CD14-positive monocyte (primary cell): ENCODE results near the gene ACTRT3. TPM values are rescaled to one million over a fixed set of nuclear protein-coding genes. Genes with fewer than 3 reads are reported as not detected.

Experiments
- DNase-seq, 3 donors: peaks; one replicate each; pipeline ENCODE4 v3.0.0-alpha.2; 2011 to 2022
- H2AFZ ChIP-seq: 2 replicates; pipeline ENCODE4 v1.6.0; 2012; ENCODE audit warnings: mild to moderate bottlenecking, low read depth, low read length, inconsistent platforms; ENCODE audit not compliant: insufficient read depth, poor library complexity, severe bottlenecking
- H3K27ac ChIP-seq, 2 donors: 1 replicate in 1 of 2; 2 replicates in 1 of 2; pipeline ENCODE4 v1.5.1; 2012 to 2013; ENCODE audit warnings: low read length in 2 of 2, control low read depth in 1 of 2, inconsistent platforms in 1 of 2, low read depth in 1 of 2, mild to moderate bottlenecking in 1 of 2
- H3K27me3 ChIP-seq, 2 donors: one replicate each; pipeline versions ENCODE4 v1.6.0 to v1.6.1; 2011 to 2013; ENCODE audit warnings: low read length in 2 of 2; ENCODE audit not compliant: control insufficient read depth in 2 of 2, insufficient read depth in 2 of 2
- H3K36me3 ChIP-seq, 2 donors: replicated peaks in 1 of 2; 1 replicate in 1 of 2; 2 replicates in 1 of 2; pipeline versions ENCODE4 v1.5.1 to v1.6.1; 2012 to 2013; ENCODE audit warnings: low read length in 2 of 2, control low read depth in 1 of 2, inconsistent platforms in 1 of 2, mild to moderate bottlenecking in 1 of 2; ENCODE audit not compliant: insufficient read depth in 2 of 2, control insufficient read depth in 1 of 2
- H3K4me1 ChIP-seq, 2 donors: 1 replicate in 1 of 2; 2 replicates in 1 of 2; pipeline versions ENCODE4 v1.5.1 to v1.6.1; 2012 to 2013; ENCODE audit warnings: low read length in 2 of 2, control low read depth in 1 of 2, inconsistent platforms in 1 of 2, mild to moderate bottlenecking in 1 of 2, moderate library complexity in 1 of 2; ENCODE audit not compliant: insufficient read depth in 2 of 2, control insufficient read depth in 1 of 2
- H3K4me2 ChIP-seq: replicated peaks from 2 replicates; pipeline ENCODE3; 2012; ENCODE audit warnings: low read length, moderate library complexity, mild to moderate bottlenecking; ENCODE audit not compliant: poor library complexity, severe bottlenecking; ENCODE audit errors: extremely low read depth
- H3K4me3 ChIP-seq, 3 experiments: fragments of 200-600 bp in 1 of 3; sonication (generic) in 1 of 3; replicated peaks in 1 of 3; 1 replicate in 2 of 3; 2 replicates in 1 of 3; pipeline ENCODE4 v1.5.1; 2011 to 2013; ENCODE audit warnings: low read length in 3 of 3, mild to moderate bottlenecking in 3 of 3, control low read depth in 2 of 3, low read depth in 2 of 3, inconsistent platforms in 1 of 3, moderate library complexity in 1 of 3
- H3K79me2 ChIP-seq: 2 replicates; pipeline ENCODE4 v1.6.0; 2012; ENCODE audit warnings: mild to moderate bottlenecking, control low read depth, inconsistent platforms, low read length, moderate library complexity; ENCODE audit not compliant: insufficient read depth
- H3K9ac ChIP-seq: 2 replicates; pipeline ENCODE4 v1.6.0; 2017; ENCODE audit warnings: low read length, mild to moderate bottlenecking; ENCODE audit not compliant: insufficient read depth, poor library complexity, severe bottlenecking
- H3K9me3 ChIP-seq, 2 donors: replicated peaks in 1 of 2; 1 replicate in 1 of 2; 2 replicates in 1 of 2; pipeline versions ENCODE4 v1.5.1 to v1.6.1; 2012 to 2013; ENCODE audit warnings: low read length in 2 of 2, control low read depth in 1 of 2; ENCODE audit not compliant: control insufficient read depth in 1 of 2, insufficient read depth in 1 of 2
- H4K20me1 ChIP-seq: 2 replicates; pipeline ENCODE4 v1.6.0; 2012; ENCODE audit warnings: mild to moderate bottlenecking, low read length, control low read depth, moderate library complexity; ENCODE audit not compliant: insufficient read depth
- H3K27ac Mint-ChIP-seq, 7 donors: one replicate each; pipeline ENCODE4 v1.8.0; 2020; ENCODE audit warnings: mild to moderate bottlenecking in 7 of 7, mixed read lengths in 7 of 7, moderate library complexity in 6 of 7, inconsistent platforms in 2 of 7
- H3K27me3 Mint-ChIP-seq, 3 donors: one replicate each; pipeline ENCODE4 v1.8.0; 2021 to 2022; ENCODE audit warnings: low read depth in 3 of 3, mild to moderate bottlenecking in 3 of 3, mixed read lengths in 3 of 3, moderate library complexity in 3 of 3, inconsistent platforms in 1 of 3
- H3K36me3 Mint-ChIP-seq, 2 donors: one replicate each; pipeline ENCODE4 v1.8.0; 2020; ENCODE audit warnings: mixed read lengths in 2 of 2, inconsistent platforms in 1 of 2, mild to moderate bottlenecking in 1 of 2
- H3K4me1 Mint-ChIP-seq: one replicate; pipeline ENCODE4 v1.8.0; 2020; ENCODE audit warnings: mild to moderate bottlenecking, mixed read lengths
- H3K4me3 Mint-ChIP-seq, 2 donors: one replicate each; pipeline ENCODE4 v1.8.0; 2020; ENCODE audit warnings: mild to moderate bottlenecking in 2 of 2, mixed read lengths in 2 of 2, moderate library complexity in 1 of 2
- H3K9me3 Mint-ChIP-seq, 7 donors: one replicate each; pipeline ENCODE4 v1.8.0; 2020 to 2022; ENCODE audit warnings: mixed read lengths in 7 of 7, mild to moderate bottlenecking in 6 of 7, moderate library complexity in 6 of 7, inconsistent platforms in 2 of 7
- WGBS: methylation state at CpG from one replicate; pipeline ENCODE4 v1.1.5; 2013; ENCODE audit warnings: missing lambda C conversion rate; ENCODE audit not compliant: insufficient coverage; 5-methylcytosine and 5-hydroxymethylcytosine counted together
- intact Hi-C, 2 donors: fragments of 100-400 bp; cut with micrococcal nuclease; formaldehyde crosslinking; loops; one replicate each; pipeline versions ENCODE4 v1.15.0 to v1.15.1; 2023
- polyA plus RNA-seq, 3 donors: library from polyadenylated mRNA; depleted of rRNA in 1 of 3; unstranded in 2 of 3; stranded (reverse) in 1 of 3; fragments of 300-500 nt in 2 of 3; fragments of >200 nt in 1 of 3; fragmentation: Illumina TruSeq in 2 of 3; gene quantifications; 1 replicate in 2 of 3; 2 replicates in 1 of 3; pipeline ENCODE4 v1.2.3, GENCODE V29; 2012 to 2021
- TF ChIP-seq, protein P1 (sequence below): fragments of 200-600 bp; IDR thresholded peaks from one replicate; pipeline ENCODE4 v1.8.0; 2022; ENCODE audit warnings: antibody characterized with exemption, mild to moderate bottlenecking

Gene ACTRT3
- polyA plus RNA-seq, 3 donors = 0.03 to 0.08 TPM; not detected in 1

DNA sequence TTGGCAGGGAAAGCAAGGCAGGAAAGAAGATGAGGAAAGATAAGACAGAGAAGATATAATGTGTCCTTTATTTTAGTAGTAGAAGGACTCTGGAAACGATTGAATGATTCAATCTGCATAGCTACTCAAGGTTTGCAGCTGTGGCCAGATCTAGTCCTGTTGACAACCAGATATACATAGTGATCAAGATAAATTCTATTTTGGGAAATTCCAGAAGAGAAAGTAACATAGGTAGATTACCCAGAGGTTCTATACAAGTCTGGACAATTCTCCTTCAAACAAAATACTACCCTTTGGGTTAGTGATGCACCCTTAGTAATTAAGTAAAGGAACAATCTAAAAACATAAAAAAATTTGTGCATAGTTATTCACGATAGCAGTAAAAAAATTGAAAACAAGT is 13.9 kb downstream of the ACTRT3 start:
- TF ChIP-seq, protein P1, sequence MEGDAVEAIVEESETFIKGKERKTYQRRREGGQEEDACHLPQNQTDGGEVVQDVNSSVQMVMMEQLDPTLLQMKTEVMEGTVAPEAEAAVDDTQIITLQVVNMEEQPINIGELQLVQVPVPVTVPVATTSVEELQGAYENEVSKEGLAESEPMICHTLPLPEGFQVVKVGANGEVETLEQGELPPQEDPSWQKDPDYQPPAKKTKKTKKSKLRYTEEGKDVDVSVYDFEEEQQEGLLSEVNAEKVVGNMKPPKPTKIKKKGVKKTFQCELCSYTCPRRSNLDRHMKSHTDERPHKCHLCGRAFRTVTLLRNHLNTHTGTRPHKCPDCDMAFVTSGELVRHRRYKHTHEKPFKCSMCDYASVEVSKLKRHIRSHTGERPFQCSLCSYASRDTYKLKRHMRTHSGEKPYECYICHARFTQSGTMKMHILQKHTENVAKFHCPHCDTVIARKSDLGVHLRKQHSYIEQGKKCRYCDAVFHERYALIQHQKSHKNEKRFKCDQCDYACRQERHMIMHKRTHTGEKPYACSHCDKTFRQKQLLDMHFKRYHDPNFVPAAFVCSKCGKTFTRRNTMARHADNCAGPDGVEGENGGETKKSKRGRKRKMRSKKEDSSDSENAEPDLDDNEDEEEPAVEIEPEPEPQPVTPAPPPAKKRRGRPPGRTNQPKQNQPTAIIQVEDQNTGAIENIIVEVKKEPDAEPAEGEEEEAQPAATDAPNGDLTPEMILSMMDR = no peak
- H3K9me3 ChIP-seq = no peaks in the 10 kb centered on the region
- Mint-ChIP-seq H3K27me3 (peaks cover 4 to 11% (median 7%) of the 10 kb centered on the region in 3 donors), H3K9me3 (peaks cover 0 to 4% (median 0%) of the 10 kb centered on the region in 7 donors), H3K4me3 (no peak overlapping the region), H3K36me3 (no peaks in the 10 kb centered on the region), H3K4me1 (peaks cover 5% of the 10 kb centered on the region), H3K27ac (no peak overlapping the region)
- no CpG with 5 or more reads among the region's 2 CpGs for WGBS
- H3K4me2 ChIP-seq = no peak overlapping the region
- no peaks in the 10 kb centered on the region for H4K20me1 ChIP-seq
- no peak for DNase-seq
- H3K79me2 ChIP-seq = no peaks in the 10 kb centered on the region
- no peak overlapping the region for H3K27ac ChIP-seq
- H3K36me3 ChIP-seq = no peaks in the 10 kb centered on the region
- H3K27me3 ChIP-seq = no peaks in the 10 kb centered on the region
- H2AFZ ChIP-seq = no peak overlapping the region
- H3K4me1 ChIP-seq = no peaks in the 10 kb centered on the region
- H3K4me3 ChIP-seq = no peak overlapping the region
- intact Hi-C loops = no loop called here
- no peak overlapping the region for H3K9ac ChIP-seq

DNA sequence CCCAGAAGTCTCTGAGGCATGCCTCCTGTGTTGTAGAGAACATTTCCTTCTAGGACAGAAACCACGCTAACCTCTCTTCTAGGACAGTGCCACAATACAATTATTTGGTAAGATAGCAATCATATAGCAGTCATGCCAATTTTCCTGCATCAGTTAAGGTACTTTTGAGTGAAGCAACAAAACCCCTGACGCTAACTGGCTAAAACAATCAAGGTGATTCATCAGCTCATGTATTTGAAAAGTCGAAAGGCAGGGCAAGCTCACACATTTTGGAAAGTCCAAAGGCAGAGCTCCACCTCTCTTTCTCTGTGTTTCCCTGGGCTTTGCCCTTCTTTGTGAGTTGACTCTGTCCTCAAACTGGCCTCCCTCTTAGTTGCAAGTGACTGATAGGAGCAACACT is 14.7 kb downstream of the ACTRT3 start:
- H3K4me1 Mint-ChIP-seq = peaks cover 5% of the 10 kb centered on the region
- no peaks in the 10 kb centered on the region for H3K4me1 ChIP-seq
- H3K27me3 ChIP-seq = no peaks in the 10 kb centered on the region
- H3K4me2 ChIP-seq = no peak overlapping the region
- WGBS = 100% methylated on average over 2 of the region's 3 CpGs
- no peak for DNase-seq
- no peak overlapping the region for H3K27ac Mint-ChIP-seq
- no peak overlapping the region for H3K4me3 ChIP-seq
- TF ChIP-seq, protein P1 = no peak
- no peak overlapping the region for H3K4me3 Mint-ChIP-seq
- intact Hi-C loops = no loop called here
- no peaks in the 10 kb centered on the region for H3K36me3 Mint-ChIP-seq
- no peak overlapping the region for H3K9ac ChIP-seq
- no peaks in the 10 kb centered on the region for H3K79me2 ChIP-seq
- H3K36me3 ChIP-seq = no peaks in the 10 kb centered on the region
- no peaks in the 10 kb centered on the region for H3K9me3 ChIP-seq
- H3K9me3 Mint-ChIP-seq = peaks cover 0 to 4% (median 0%) of the 10 kb centered on the region in 7 donors
- H4K20me1 ChIP-seq = no peaks in the 10 kb centered on the region
- H3K27ac ChIP-seq = no peak overlapping the region
- H3K27me3 Mint-ChIP-seq = peaks cover 4 to 11% (median 7%) of the 10 kb centered on the region in 3 donors
- H2AFZ ChIP-seq = no peak overlapping the region
